HCT116 (cell line): ENCODE results near the gene HIF1A. TPM values are rescaled to one million over a fixed set of nuclear protein-coding genes. Genes with fewer than 3 reads are reported as not detected.

ENCODE experiments used
- ATAC-seq: fragments of 200-7000 bp; cut with Tn5 transposase; 2 replicates; pipeline ENCODE4 v1.9.1; 2020; ENCODE audit warnings: mild to moderate bottlenecking, moderate library complexity
- BruUV-seq: library from RNA; stranded (reverse); fragments of 400-500 nt; replicated peaks from 2 replicates; lab custom pipeline; 2021; lab: Mats Ljungman, UMichigan
- CTCF ChIA-PET: fragments of 300-600 bp; sonication (Branson Sonifier 250); formaldehyde crosslinking; loops from one replicate; lab custom pipeline; 2021; ENCODE audit warnings: antibody characterized with exemption; lab: Charles Lee
- POLR2A ChIA-PET: fragments of 300-600, 350-600 bp; sonication (Branson Sonifier 250); formaldehyde crosslinking; loops from one replicate; lab custom pipeline; 2021; ENCODE audit warnings: antibody characterized with exemption; lab: Charles Lee
- RAD21 ChIA-PET, 2 experiments: fragments of 300-600 bp; sonication (Branson Sonifier 250); formaldehyde crosslinking; loops; one replicate each; lab custom pipeline; 2023; ENCODE audit warnings: low total read pairs in 2 of 2; ENCODE audit not compliant: uncharacterized antibody in 2 of 2, unreplicated experiment in 2 of 2, low non-redundant PET in 1 of 2; lab: Charles Lee
- DNase-seq: peaks from one replicate; pipeline ENCODE4 v3.0.0-alpha.2; 2010; ENCODE audit warnings: low read depth, low spot score
- H2AFZ ChIP-seq: fragments of 200-600 bp; shearing (Covaris generic), sonication (generic); 2 replicates; pipeline ENCODE4 v1.6.1; 2017; ENCODE audit warnings: low read depth, mixed run types, mixed read lengths, antibody characterized with exemption, low read length; ENCODE audit not compliant: poor library complexity, severe bottlenecking
- H3K27ac ChIP-seq: 2 replicates; pipeline ENCODE4 v1.5.1; 2012; ENCODE audit warnings: low read depth, low read length
- H3K27me3 ChIP-seq: fragments of 200-600 bp; sonication (generic); 2 replicates; pipeline ENCODE4 v1.6.1; 2016; ENCODE audit warnings: mixed run types, low read length, mixed read lengths; ENCODE audit not compliant: insufficient read depth
- H3K36me3 ChIP-seq, 2 experiments: fragments of 200-500 bp in 1 of 2; fragments of 200-600 bp in 1 of 2; sonication (Bioruptor generic) in 1 of 2; sonication (generic) in 1 of 2; 2 replicates each; pipeline versions ENCODE4 v1.5.1 to v1.6.1; 2014 to 2016; ENCODE audit warnings: low read length in 2 of 2, inconsistent platforms in 1 of 2, mixed read lengths in 1 of 2, mixed run types in 1 of 2; ENCODE audit not compliant: insufficient read depth in 2 of 2, control insufficient read depth in 1 of 2
- H3K4me1 ChIP-seq, 2 experiments: fragments of 200-600 bp in 1 of 2; sonication (generic) in 1 of 2; 2 replicates each; pipeline versions ENCODE4 v1.5.1 to v1.6.1; 2012 to 2017; ENCODE audit warnings: low read length in 2 of 2, inconsistent platforms in 1 of 2, mild to moderate bottlenecking in 1 of 2, mixed read lengths in 1 of 2, mixed run types in 1 of 2, moderate library complexity in 1 of 2; ENCODE audit not compliant: insufficient read depth in 2 of 2, control insufficient read depth in 1 of 2
- H3K4me2 ChIP-seq: fragments of 200-600 bp; sonication (generic); 2 replicates; pipeline ENCODE4 v1.6.1; 2017; ENCODE audit warnings: mixed run types, low read length, mixed read lengths
- H3K4me3 ChIP-seq, 2 experiments: fragments of 200-600 bp in 1 of 2; sonication (generic) in 1 of 2; replicated peaks in 1 of 2; 2 replicates each; pipeline ENCODE4 v1.5.1; 2011 to 2016; ENCODE audit warnings: low read length in 2 of 2, control low read depth in 1 of 2, low read depth in 1 of 2, mild to moderate bottlenecking in 1 of 2, mixed read lengths in 1 of 2, mixed run types in 1 of 2
- H3K79me2 ChIP-seq: fragments of 200-600 bp; sonication (generic); 2 replicates; pipeline ENCODE4 v1.6.1; 2017; ENCODE audit warnings: mild to moderate bottlenecking, mixed run types, low read length, moderate library complexity, mixed read lengths; ENCODE audit not compliant: insufficient read depth
- H3K9ac ChIP-seq: fragments of 200-600 bp; sonication (generic); 2 replicates; pipeline ENCODE4 v1.6.1; 2016; ENCODE audit warnings: low read length, mixed read lengths
- H3K9me2 ChIP-seq: fragments of 200-600 bp; sonication (generic), shearing (Covaris generic); 2 replicates; pipeline ENCODE4 v1.6.1; 2017; ENCODE audit warnings: mixed run types, mild to moderate bottlenecking, moderate library complexity; ENCODE audit not compliant: insufficient read depth
- H3K9me3 ChIP-seq, 2 experiments: fragments of 200-500 bp in 1 of 2; fragments of 200-600 bp in 1 of 2; sonication (Bioruptor generic) in 1 of 2; sonication (generic) in 1 of 2; 2 replicates each; pipeline ENCODE4 v1.6.1; 2014 to 2017; ENCODE audit warnings: low read length in 2 of 2, mixed read lengths in 2 of 2, inconsistent platforms in 1 of 2, low read depth in 1 of 2, mild to moderate bottlenecking in 1 of 2, mixed run types in 1 of 2, moderate library complexity in 1 of 2; ENCODE audit not compliant: control insufficient read depth in 1 of 2, insufficient read depth in 1 of 2
- H4K20me1 ChIP-seq: fragments of 200-600 bp; sonication (generic), shearing (Covaris generic); 2 replicates; pipeline ENCODE4 v1.6.1; 2017; ENCODE audit warnings: mixed run types, mild to moderate bottlenecking, moderate library complexity; ENCODE audit not compliant: insufficient read depth
- ATF3 ChIP-seq: IDR thresholded peaks from 2 replicates; pipeline ENCODE4 v1.6.1; 2012
- CEBPB ChIP-seq: IDR thresholded peaks from 2 replicates; pipeline ENCODE4 v1.6.1; 2012; ENCODE audit warnings: low read depth
- EZH2 ChIP-seq: fragments of 200-600 bp; sonication (generic); IDR thresholded peaks from 2 replicates; pipeline ENCODE4 v1.6.1; 2017; ENCODE audit warnings: antibody characterized with exemption, mixed run types
- EZH2phosphoT487 ChIP-seq: fragments of 200-600 bp; IDR thresholded peaks from 2 replicates; pipeline ENCODE4 v1.6.1; 2018; ENCODE audit warnings: antibody characterized with exemption, borderline replicate concordance
- JUND ChIP-seq: IDR thresholded peaks from 2 replicates; pipeline ENCODE4 v1.6.1; 2012
- POLR2A ChIP-seq: IDR thresholded peaks from 2 replicates; pipeline ENCODE4 v1.7.0; 2011; ENCODE audit warnings: borderline replicate concordance; ENCODE audit not compliant: insufficient read depth, insufficient read length; ENCODE audit errors: extremely low read depth
- POLR2AphosphoS5 ChIP-seq: IDR thresholded peaks from 2 replicates; pipeline ENCODE4 v1.6.1; 2011; ENCODE audit warnings: mild to moderate bottlenecking, low read depth, low read length, moderate library complexity
- RAD21 ChIP-seq: IDR thresholded peaks from 2 replicates; pipeline ENCODE4 v1.6.1; 2012; ENCODE audit warnings: low read depth, mild to moderate bottlenecking
- SIN3A ChIP-seq: IDR thresholded peaks from 2 replicates; pipeline ENCODE4 v1.6.1; 2012; ENCODE audit warnings: low read depth
- SP1 ChIP-seq: IDR thresholded peaks from 2 replicates; pipeline ENCODE4 v1.6.1; 2012; ENCODE audit warnings: low read depth
- TCF7L2 ChIP-seq: IDR thresholded peaks from 2 replicates; pipeline ENCODE4 v1.7.0; 2011; ENCODE audit warnings: borderline replicate concordance, inconsistent platforms; ENCODE audit not compliant: insufficient read depth, insufficient read length; ENCODE audit errors: extremely low read depth
- YY1 ChIP-seq: IDR thresholded peaks from 2 replicates; pipeline ENCODE4 v1.6.1; 2011; ENCODE audit warnings: low read length, low read depth, moderate library complexity, mild to moderate bottlenecking; ENCODE audit not compliant: insufficient replicate concordance; ENCODE audit errors: extremely low read depth
- intact Hi-C: fragments of 100-400 bp; cut with micrococcal nuclease; formaldehyde crosslinking; loops from 2 replicates; pipeline ENCODE4 v1.10.0; 2022
- total RNA-seq: library from RNA; stranded (reverse); gene quantifications from one replicate; pipeline ENCODE4 v1.2.1, GENCODE V29; 2021; ENCODE audit not compliant: unreplicated experiment

Gene HIF1A
- total RNA-seq, 1 experiment from 2014 or later = 113 TPM

GRCh38 chr14:61718039-61718438 is 22.7 kb downstream of the HIF1A start:
- no peaks in the 10 kb centered on the region for H3K9me2 ChIP-seq
- no peak overlapping the region for H3K4me2 ChIP-seq
- no TSS peak for BruUV-seq
- RAD21 ChIA-PET = interaction anchor here in 1 of 2 experiments (0.6 kb wide), 1 partner anchor 12 kb away, joined by 3 read pairs; no protein-coding TSS in a partner anchor
- H3K36me3 ChIP-seq = peaks cover 7 to 8% of the 10 kb centered on the region in 2 experiments; a peak in 1 of 4 replicates
- H3K4me1 ChIP-seq = peaks cover 8 to 37% of the 10 kb centered on the region in 2 experiments
- no peak overlapping the region for H3K9ac ChIP-seq
- no peak for DNase-seq
- POLR2A ChIA-PET = interaction anchor here (0.9 kb wide), 1 partner anchor 23 kb away, joined by 3 read pairs; the partner anchor contains the start of gene HIF1A
- no peaks in the 10 kb centered on the region for H3K9me3 ChIP-seq
- CTCF ChIA-PET = interaction anchor here (1.5 kb wide), 1 partner anchor 12 kb away, joined by 3 read pairs; no protein-coding TSS in a partner anchor
- peaks cover 95% of the 10 kb centered on the region for H3K79me2 ChIP-seq
- peaks cover 10% of the 10 kb centered on the region for H4K20me1 ChIP-seq
- no peak overlapping the region for H3K4me3 ChIP-seq
- H2AFZ ChIP-seq = no peak overlapping the region
- H3K27ac ChIP-seq = no peak overlapping the region
- no peaks in the 10 kb centered on the region for H3K27me3 ChIP-seq
- ATAC-seq = no peak
- intact Hi-C loops = no loop called here
- TF ChIP-seq YY1 = no peak
- no peak for TF ChIP-seq JUND
- no peak for TF ChIP-seq RAD21
- TF ChIP-seq EZH2phosphoT487 = no peak
- no peak for TF ChIP-seq EZH2
- no peak for TF ChIP-seq CEBPB
- no peak for TF ChIP-seq POLR2AphosphoS5
- TF ChIP-seq SIN3A = no peak
- TF ChIP-seq SP1 = no peak
- no peak for TF ChIP-seq POLR2A
- no peak for TF ChIP-seq ATF3
- TF ChIP-seq TCF7L2 = no peak
